HPDE6-E6E7 (cell line): ENCODE measurements around the gene CDK17.
"Not testable (repeated sequence)": the region's sequence is repeated elsewhere in the genome, so short reads cannot be mapped to it uniquely, and the experiment has no call there.

Source experiments
- DNase-seq: peaks from one replicate; pipeline ENCODE4 v3.0.0; 2011; ENCODE audit warnings: missing footprints; ENCODE audit errors: extremely low spot score

The CDK17 gene

GRCh38 chr12:96399919-96400630, at the start of gene CDK17:
TSS of gene CDK17 (minus strand) at chr12:96400439. CDS start at chr12:96334836, 65,603 bp downstream.
- peak; percentile 72 for DNase-seq

- peak; percentile 41 for DNase-seq
Observed at GRCh38 chr12:96448300-96448699, 48.1 kb upstream of the CDK17 start.

GRCh38 chr12:96447256-96447655, 47.0 kb upstream of the CDK17 start:
- DNase-seq: no peak

GRCh38 chr12:96445691-96446583, 45.7 kb upstream of the CDK17 start:
- peak; percentile 80 for DNase-seq

- DNase-seq: no peak
Observed at GRCh38 chr12:96444399-96444798, 44.2 kb upstream of the CDK17 start.

- no peak for DNase-seq
Observed at GRCh38 chr12:96442906-96443305, 42.7 kb upstream of the CDK17 start.

GRCh38 chr12:96441816-96442215, 41.6 kb upstream of the CDK17 start:
- DNase-seq: no peak

- DNase-seq: no peak
Observed at GRCh38 chr12:96438330-96438729, 38.1 kb upstream of the CDK17 start.

GRCh38 chr12:96437171-96437445, 36.9 kb upstream of the CDK17 start:
- no peak for DNase-seq

GRCh38 chr12:96436366-96437170, 36.3 kb upstream of the CDK17 start:
- no peak for DNase-seq

GRCh38 chr12:96434107-96434506, 33.9 kb upstream of the CDK17 start:
- no peak for DNase-seq

- DNase-seq: not testable (repeated sequence)
Observed at GRCh38 chr12:96432496-96433321, 32.5 kb upstream of the CDK17 start.

GRCh38 chr12:96431067-96431466, 30.8 kb upstream of the CDK17 start:
- no peak for DNase-seq

- DNase-seq: peak; percentile 91
Observed at GRCh38 chr12:96427269-96427729, 27.1 kb upstream of the CDK17 start.

- no peak for DNase-seq
Observed at GRCh38 chr12:96425951-96426350, 25.7 kb upstream of the CDK17 start.

GRCh38 chr12:96425321-96425720, 25.1 kb upstream of the CDK17 start:
- DNase-seq: peak; percentile 41

GRCh38 chr12:96424601-96425000, 24.4 kb upstream of the CDK17 start:
- no peak for DNase-seq

GRCh38 chr12:96422192-96422591, 22.0 kb upstream of the CDK17 start:
- DNase-seq: no peak

GRCh38 chr12:96421014-96421413, 20.8 kb upstream of the CDK17 start:
- DNase-seq: no peak

- DNase-seq: no peak
Observed at GRCh38 chr12:96420277-96420835, 20.1 kb upstream of the CDK17 start.
